HG02870 (cell line): ENCODE data around the gene THAP7.

Experiments
- ATAC-seq: cut with Tn5 transposase; IDR thresholded peaks from one replicate; pipeline ENCODE4 v1.9.1; 2021; ENCODE audit warnings: mild to moderate bottlenecking, moderate library complexity; ENCODE audit not compliant: unreplicated experiment

THAP7 gene

DNA sequence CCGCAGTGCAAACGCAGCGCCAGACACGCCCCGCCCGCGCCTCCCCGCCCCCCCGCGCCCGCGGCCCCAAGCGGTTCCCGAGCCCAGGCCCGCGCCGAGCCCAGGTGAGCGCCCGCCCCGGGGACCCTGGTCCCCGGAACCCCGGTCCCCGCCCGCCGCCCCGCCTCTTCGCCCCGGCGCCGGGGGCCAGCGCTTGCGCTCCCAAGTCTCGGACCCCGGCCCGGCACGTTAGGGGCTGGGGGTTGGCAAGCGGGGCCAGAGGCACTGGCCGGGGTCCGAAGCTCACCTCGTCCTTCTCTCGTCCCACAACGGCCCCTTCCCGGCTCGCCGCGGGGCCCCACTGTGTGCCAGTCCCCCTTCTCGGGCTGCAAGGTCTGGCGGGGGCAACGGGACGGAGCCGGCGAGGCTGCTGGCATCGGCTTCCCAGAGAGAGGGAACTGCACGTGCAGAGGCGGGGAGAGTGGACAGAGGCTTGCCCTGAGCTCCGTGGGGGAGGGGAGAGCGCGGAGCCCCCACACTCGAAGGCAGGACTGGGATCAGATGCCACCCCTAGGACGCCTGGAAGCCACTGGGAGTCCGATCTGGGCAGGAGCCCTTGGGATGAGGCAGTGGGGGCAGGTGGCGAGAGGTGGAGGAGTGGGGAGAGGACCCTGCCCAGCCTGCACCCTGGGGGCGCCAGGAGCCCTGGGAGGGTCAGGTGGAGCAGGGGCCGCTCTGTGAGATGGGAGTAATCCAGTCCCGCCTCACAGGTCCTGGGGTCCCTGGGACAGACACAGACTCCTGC, 36.6 kb downstream of the THAP7 start:
- ATAC-seq, result no peak

DNA sequence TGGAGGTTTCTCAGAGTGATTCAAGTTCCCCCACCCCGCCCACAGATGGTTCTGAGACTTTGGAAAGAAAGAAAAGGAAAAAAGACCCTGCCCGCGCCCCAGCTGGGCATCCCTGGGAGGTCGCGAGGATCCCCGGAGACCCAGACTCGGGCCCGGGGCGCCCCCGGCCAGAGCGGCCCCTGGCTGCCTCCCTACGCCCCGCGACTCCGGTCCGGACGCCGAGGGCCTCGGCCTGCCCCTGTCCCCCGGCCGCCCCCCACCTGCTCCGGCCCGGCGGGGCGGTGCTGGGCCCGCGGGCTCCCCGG, 37.2 kb downstream of the THAP7 start:
- no peak for ATAC-seq

- ATAC-seq, result no peak
Observed at GRCh38 chr22:20964090-20964798, 37.7 kb downstream of the THAP7 start.

DNA sequence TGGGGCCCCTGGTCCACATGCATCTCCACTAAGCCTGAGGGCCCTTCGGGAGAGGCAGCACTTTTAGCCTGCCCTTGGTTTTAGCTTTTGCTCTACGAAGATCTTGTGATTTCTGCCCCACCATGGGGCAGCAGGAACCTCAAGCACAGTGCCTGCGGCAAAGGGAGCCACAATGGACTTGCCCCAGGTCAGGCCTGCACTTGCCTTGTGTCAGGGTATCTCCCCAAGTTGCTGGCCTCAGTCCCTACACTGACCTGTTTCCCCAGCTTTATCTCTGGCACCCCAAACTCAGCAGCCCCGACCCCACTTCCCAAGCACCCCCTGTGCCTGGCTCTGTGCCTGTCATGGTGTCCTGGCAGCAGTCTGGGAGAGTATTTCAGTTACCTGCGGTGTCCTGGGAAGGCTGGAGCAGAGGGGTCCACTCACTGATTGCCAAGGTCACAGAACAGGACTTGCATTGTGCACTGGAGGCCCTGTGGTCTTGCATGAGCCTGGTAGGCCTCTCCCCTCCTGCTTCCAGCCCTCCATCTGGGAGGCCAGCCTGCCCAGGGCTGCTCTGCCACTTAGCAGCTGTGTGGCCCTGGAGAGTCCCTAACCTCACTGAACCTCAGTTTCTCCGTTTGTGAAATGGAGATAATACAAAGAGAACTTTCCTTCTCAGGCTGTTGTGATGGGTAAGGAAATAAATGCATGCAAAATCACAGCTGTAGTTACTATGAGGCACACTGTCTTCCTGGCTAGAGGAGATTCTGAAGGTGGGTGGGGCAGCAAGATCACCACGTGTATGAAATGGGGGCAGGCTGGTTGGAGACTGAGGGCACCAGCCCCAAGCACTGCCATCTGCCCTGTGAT, 38.5 kb downstream of the THAP7 start:
- ATAC-seq, result no peak

DNA sequence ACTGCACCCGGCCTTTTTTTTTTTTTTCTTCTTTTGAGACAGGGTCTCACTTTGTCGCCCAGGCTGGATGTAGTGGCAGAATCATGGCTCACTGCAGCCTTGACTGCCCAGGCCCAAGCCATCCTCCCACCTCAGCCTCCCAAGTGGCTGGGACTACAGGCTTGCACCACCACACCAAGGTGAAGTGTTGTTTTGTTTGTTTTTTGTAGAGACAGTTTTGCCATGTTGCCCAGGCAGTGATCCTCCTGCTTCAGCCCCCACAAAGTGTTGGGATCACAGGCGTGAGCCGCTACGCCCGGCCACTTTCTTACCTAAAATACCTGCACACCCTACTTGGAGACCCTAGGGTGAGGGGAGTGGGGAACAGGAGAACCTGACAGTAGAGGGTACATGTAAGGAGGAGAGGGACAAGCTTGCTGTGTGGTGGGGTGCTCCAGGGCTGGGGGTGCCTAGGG, 39.4 kb downstream of the THAP7 start:
- ATAC-seq, result no peak

GRCh38 chr22:20960609-20961008, 41.3 kb downstream of the THAP7 start:
- no peak for ATAC-seq

- no peak for ATAC-seq
Observed at GRCh38 chr22:20959578-20960461, 42.1 kb downstream of the THAP7 start.

- no peak for ATAC-seq
Observed at GRCh38 chr22:20957683-20958431, 44.1 kb downstream of the THAP7 start.

DNA sequence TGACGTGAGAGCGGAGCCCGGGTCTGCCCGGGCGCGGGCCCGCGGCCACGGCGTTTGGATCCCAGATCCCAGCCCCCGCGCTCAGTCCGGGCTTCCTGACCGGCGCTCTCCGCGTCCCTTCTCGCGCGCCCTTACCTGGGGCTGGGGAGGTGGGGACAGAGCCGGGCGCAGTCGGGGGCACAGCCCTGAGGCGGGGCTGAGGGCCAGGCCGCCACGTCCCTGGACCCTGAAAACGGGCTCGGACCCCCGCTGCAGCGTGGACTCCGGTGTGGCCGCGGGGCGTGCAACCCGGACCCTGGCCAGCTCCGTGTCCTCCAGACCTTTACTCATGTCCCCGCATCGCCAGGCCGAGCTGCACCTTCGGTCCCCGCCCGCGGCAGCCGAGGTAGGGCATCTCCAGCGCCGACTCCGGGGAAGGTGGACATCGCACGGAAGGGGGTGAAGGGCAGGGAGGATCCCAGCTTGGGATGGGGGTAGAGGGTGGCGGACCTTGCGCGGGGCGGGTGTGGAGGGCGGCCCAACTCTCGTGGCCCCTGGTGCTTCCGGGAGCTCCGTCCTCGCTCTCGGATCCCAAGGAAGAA, 44.7 kb downstream of the THAP7 start:
- ATAC-seq, result no peak

GRCh38 chr22:20956258-20957101, 45.4 kb downstream of the THAP7 start:
- ATAC-seq, result no peak

GRCh38 chr22:20955548-20955947, 46.4 kb downstream of the THAP7 start:
- ATAC-seq, result no peak

- no peak for ATAC-seq
Observed at GRCh38 chr22:20953668-20954500, 48.0 kb downstream of the THAP7 start.

DNA sequence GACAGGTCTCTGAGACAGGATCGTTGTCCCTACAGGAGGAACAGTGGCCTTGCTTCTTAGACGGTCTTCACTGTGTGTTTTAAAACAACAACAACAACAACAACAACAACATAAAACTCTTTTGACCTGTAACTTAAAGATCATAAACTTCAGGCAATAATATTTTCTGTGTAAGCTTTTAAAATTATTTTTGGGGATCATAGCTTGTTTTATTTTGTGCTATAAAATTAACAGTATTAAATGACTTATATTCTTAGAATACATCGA, 48.6 kb downstream of the THAP7 start:
- no peak for ATAC-seq

GRCh38 chr22:20952544-20953341, 49.2 kb downstream of the THAP7 start:
- no peak for ATAC-seq

GRCh38 chr22:20951932-20952380, 50.0 kb downstream of the THAP7 start:
- no peak for ATAC-seq

- no peak for ATAC-seq
Observed at GRCh38 chr22:20951151-20951931, 50.6 kb downstream of the THAP7 start.
